ENCODE results near the gene SLC38A8. TPM values are rescaled to one million over a fixed set of nuclear protein-coding genes. Genes with fewer than 3 reads are reported as not detected.
A peak's percentile ranks its signal among the peaks of the same experiment; 100 is the strongest.

Gene SLC38A8
- total RNA-seq, 1 donor from 2014 or later, result not detected

DNA sequence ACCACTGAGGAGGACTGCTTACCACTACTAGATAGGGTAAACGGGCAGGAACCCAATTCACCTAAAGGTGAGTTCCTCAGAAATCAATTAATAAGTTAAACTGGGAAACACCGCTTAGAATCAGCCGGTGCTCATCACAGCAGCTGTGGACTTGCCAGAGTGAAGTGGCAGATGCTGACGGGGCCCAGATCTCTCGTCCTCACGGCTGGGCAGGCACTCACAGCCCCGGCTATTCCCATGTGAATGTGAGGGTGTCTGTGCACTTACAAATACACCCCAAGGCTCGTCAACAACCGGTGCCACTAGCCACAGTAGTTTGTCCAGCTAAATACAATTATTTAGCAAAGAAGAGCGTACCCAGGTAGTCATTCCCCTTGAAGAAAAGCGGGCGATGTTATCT is 44.4 kb upstream of the SLC38A8 start:
- Mint-ChIP-seq H3K4me1 (ENCODE audit: unreplicated experiment) (no peaks in the 10 kb centered on the region), H3K36me3 (peaks cover 11% of the 10 kb centered on the region), H3K27me3 (no peaks in the 10 kb centered on the region), H3K27ac (no peak overlapping the region), H3K9me3 (no peaks in the 10 kb centered on the region), H3K4me3 (no peak overlapping the region)
- TF ChIP-seq CTCF (conservative IDR thresholded peaks at IDR 0.05), result no peak
- no peak for DNase-seq (ENCODE audit: extremely low spot score, unreplicated experiment)

- Mint-ChIP-seq H3K36me3 (peaks cover 11% of the 10 kb centered on the region), H3K4me3 (no peak overlapping the region), H3K27ac (no peak overlapping the region), H3K9me3 (no peaks in the 10 kb centered on the region), H3K27me3 (no peaks in the 10 kb centered on the region), H3K4me1 (ENCODE audit: unreplicated experiment) (no peaks in the 10 kb centered on the region)
- no peak for TF ChIP-seq CTCF (conservative IDR thresholded peaks at IDR 0.05)
- no peak for DNase-seq (ENCODE audit: extremely low spot score, unreplicated experiment)
Observed at GRCh38 chr16:84086341-84086740, 43.7 kb upstream of the SLC38A8 start.

DNA sequence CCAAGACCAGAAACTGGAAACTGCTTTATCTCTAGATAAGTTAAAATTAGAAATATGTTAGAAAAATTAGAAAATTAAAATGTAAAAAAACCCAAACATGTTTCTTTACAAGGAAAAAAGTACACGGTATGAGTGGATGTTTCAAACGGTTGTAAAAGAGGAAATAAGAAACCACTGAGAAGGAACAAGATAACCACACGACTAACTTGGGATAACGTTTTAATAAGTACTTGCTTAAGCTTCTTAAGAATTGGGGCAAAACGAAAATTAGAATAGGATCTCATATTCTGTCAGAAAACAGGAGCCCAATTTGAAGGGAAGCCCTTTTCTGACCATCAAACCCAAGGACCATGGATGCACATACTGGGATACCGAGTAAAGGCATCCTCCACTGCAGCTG is 43.2 kb upstream of the SLC38A8 start:
- Mint-ChIP-seq H3K36me3 (peaks cover 13% of the 10 kb centered on the region), H3K9me3 (no peaks in the 10 kb centered on the region), H3K27ac (no peak overlapping the region), H3K4me1 (ENCODE audit: unreplicated experiment) (no peaks in the 10 kb centered on the region), H3K27me3 (no peaks in the 10 kb centered on the region), H3K4me3 (no peak overlapping the region)
- DNase-seq (ENCODE audit: extremely low spot score, unreplicated experiment), result no peak
- no peak for TF ChIP-seq CTCF (conservative IDR thresholded peaks at IDR 0.05)

DNA sequence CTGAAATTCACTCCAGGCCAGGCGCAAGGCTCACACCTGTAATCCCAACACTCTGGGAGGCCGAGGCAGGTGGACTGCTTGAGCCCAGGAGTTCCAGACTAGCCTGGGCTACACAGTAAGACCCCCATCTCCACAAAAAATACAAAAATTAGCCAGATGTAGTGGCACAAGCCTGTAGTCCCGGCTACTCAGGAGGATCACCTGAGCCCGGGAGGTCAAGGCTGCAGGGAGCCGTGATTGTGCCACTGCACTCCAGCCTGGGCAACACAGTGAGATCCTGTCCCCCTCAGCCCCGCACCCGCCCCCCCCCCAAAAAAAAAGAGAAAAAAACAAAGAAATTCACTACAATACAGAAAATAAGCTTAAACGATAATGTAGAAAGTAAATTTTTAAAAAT is 42.7 kb upstream of the SLC38A8 start:
- H3K9me3 Mint-ChIP-seq, result no peaks in the 10 kb centered on the region
- H3K4me3 Mint-ChIP-seq, result no peak overlapping the region
- H3K27me3 Mint-ChIP-seq, result no peaks in the 10 kb centered on the region
- no peak for TF ChIP-seq CTCF (conservative IDR thresholded peaks at IDR 0.05)
- H3K4me1 Mint-ChIP-seq (ENCODE audit: unreplicated experiment), result no peaks in the 10 kb centered on the region
- H3K36me3 Mint-ChIP-seq, result peaks cover 15% of the 10 kb centered on the region
- H3K27ac Mint-ChIP-seq, result no peak overlapping the region
- DNase-seq (ENCODE audit: extremely low spot score, unreplicated experiment), result no peak

- Mint-ChIP-seq H3K36me3 (peaks cover 15% of the 10 kb centered on the region), H3K27ac (no peak overlapping the region), H3K27me3 (no peaks in the 10 kb centered on the region), H3K9me3 (no peaks in the 10 kb centered on the region), H3K4me3 (no peak overlapping the region), H3K4me1 (ENCODE audit: unreplicated experiment) (no peaks in the 10 kb centered on the region)
- DNase-seq (ENCODE audit: extremely low spot score, unreplicated experiment), result no peak
- TF ChIP-seq CTCF (conservative IDR thresholded peaks at IDR 0.05), result peak; percentile 82
Observed at GRCh38 chr16:84084570-84085270, 42.1 kb upstream of the SLC38A8 start.
